CD14-positive monocyte (primary cell): Measurements from ENCODE around the gene DOK6. TPM values are rescaled to one million over a fixed set of nuclear protein-coding genes. Genes with fewer than 3 reads are reported as not detected.

Experiments used
- DNase-seq, 3 donors: peaks; one replicate each; pipeline ENCODE4 v3.0.0-alpha.2; 2011 to 2022
- H2AFZ ChIP-seq: 2 replicates; pipeline ENCODE4 v1.6.0; 2012; ENCODE audit warnings: mild to moderate bottlenecking, low read depth, low read length, inconsistent platforms; ENCODE audit not compliant: insufficient read depth, poor library complexity, severe bottlenecking
- H3K27ac ChIP-seq, 2 donors: 1 replicate in 1 of 2; 2 replicates in 1 of 2; pipeline ENCODE4 v1.5.1; 2012 to 2013; ENCODE audit warnings: low read length in 2 of 2, control low read depth in 1 of 2, inconsistent platforms in 1 of 2, low read depth in 1 of 2, mild to moderate bottlenecking in 1 of 2
- H3K27me3 ChIP-seq, 2 donors: one replicate each; pipeline versions ENCODE4 v1.6.0 to v1.6.1; 2011 to 2013; ENCODE audit warnings: low read length in 2 of 2; ENCODE audit not compliant: control insufficient read depth in 2 of 2, insufficient read depth in 2 of 2
- H3K36me3 ChIP-seq, 2 donors: replicated peaks in 1 of 2; 1 replicate in 1 of 2; 2 replicates in 1 of 2; pipeline versions ENCODE4 v1.5.1 to v1.6.1; 2012 to 2013; ENCODE audit warnings: low read length in 2 of 2, control low read depth in 1 of 2, inconsistent platforms in 1 of 2, mild to moderate bottlenecking in 1 of 2; ENCODE audit not compliant: insufficient read depth in 2 of 2, control insufficient read depth in 1 of 2
- H3K4me1 ChIP-seq, 2 donors: 1 replicate in 1 of 2; 2 replicates in 1 of 2; pipeline versions ENCODE4 v1.5.1 to v1.6.1; 2012 to 2013; ENCODE audit warnings: low read length in 2 of 2, control low read depth in 1 of 2, inconsistent platforms in 1 of 2, mild to moderate bottlenecking in 1 of 2, moderate library complexity in 1 of 2; ENCODE audit not compliant: insufficient read depth in 2 of 2, control insufficient read depth in 1 of 2
- H3K4me2 ChIP-seq: replicated peaks from 2 replicates; pipeline ENCODE3; 2012; ENCODE audit warnings: low read length, moderate library complexity, mild to moderate bottlenecking; ENCODE audit not compliant: poor library complexity, severe bottlenecking; ENCODE audit errors: extremely low read depth
- H3K4me3 ChIP-seq, 3 experiments: fragments of 200-600 bp in 1 of 3; sonication (generic) in 1 of 3; replicated peaks in 1 of 3; 1 replicate in 2 of 3; 2 replicates in 1 of 3; pipeline ENCODE4 v1.5.1; 2011 to 2013; ENCODE audit warnings: low read length in 3 of 3, mild to moderate bottlenecking in 3 of 3, control low read depth in 2 of 3, low read depth in 2 of 3, inconsistent platforms in 1 of 3, moderate library complexity in 1 of 3
- H3K79me2 ChIP-seq: 2 replicates; pipeline ENCODE4 v1.6.0; 2012; ENCODE audit warnings: mild to moderate bottlenecking, control low read depth, inconsistent platforms, low read length, moderate library complexity; ENCODE audit not compliant: insufficient read depth
- H3K9ac ChIP-seq: 2 replicates; pipeline ENCODE4 v1.6.0; 2017; ENCODE audit warnings: low read length, mild to moderate bottlenecking; ENCODE audit not compliant: insufficient read depth, poor library complexity, severe bottlenecking
- H3K9me3 ChIP-seq, 2 donors: replicated peaks in 1 of 2; 1 replicate in 1 of 2; 2 replicates in 1 of 2; pipeline versions ENCODE4 v1.5.1 to v1.6.1; 2012 to 2013; ENCODE audit warnings: low read length in 2 of 2, control low read depth in 1 of 2; ENCODE audit not compliant: control insufficient read depth in 1 of 2, insufficient read depth in 1 of 2
- H4K20me1 ChIP-seq: 2 replicates; pipeline ENCODE4 v1.6.0; 2012; ENCODE audit warnings: mild to moderate bottlenecking, low read length, control low read depth, moderate library complexity; ENCODE audit not compliant: insufficient read depth
- H3K27ac Mint-ChIP-seq, 7 donors: one replicate each; pipeline ENCODE4 v1.8.0; 2020; ENCODE audit warnings: mild to moderate bottlenecking in 7 of 7, mixed read lengths in 7 of 7, moderate library complexity in 6 of 7, inconsistent platforms in 2 of 7
- H3K27me3 Mint-ChIP-seq, 3 donors: one replicate each; pipeline ENCODE4 v1.8.0; 2021 to 2022; ENCODE audit warnings: low read depth in 3 of 3, mild to moderate bottlenecking in 3 of 3, mixed read lengths in 3 of 3, moderate library complexity in 3 of 3, inconsistent platforms in 1 of 3
- H3K36me3 Mint-ChIP-seq, 2 donors: one replicate each; pipeline ENCODE4 v1.8.0; 2020; ENCODE audit warnings: mixed read lengths in 2 of 2, inconsistent platforms in 1 of 2, mild to moderate bottlenecking in 1 of 2
- H3K4me1 Mint-ChIP-seq: one replicate; pipeline ENCODE4 v1.8.0; 2020; ENCODE audit warnings: mild to moderate bottlenecking, mixed read lengths
- H3K4me3 Mint-ChIP-seq, 2 donors: one replicate each; pipeline ENCODE4 v1.8.0; 2020; ENCODE audit warnings: mild to moderate bottlenecking in 2 of 2, mixed read lengths in 2 of 2, moderate library complexity in 1 of 2
- H3K9me3 Mint-ChIP-seq, 7 donors: one replicate each; pipeline ENCODE4 v1.8.0; 2020 to 2022; ENCODE audit warnings: mixed read lengths in 7 of 7, mild to moderate bottlenecking in 6 of 7, moderate library complexity in 6 of 7, inconsistent platforms in 2 of 7
- CTCF ChIP-seq: fragments of 200-600 bp; IDR thresholded peaks from one replicate; pipeline ENCODE4 v1.8.0; 2022; ENCODE audit warnings: antibody characterized with exemption, mild to moderate bottlenecking
- WGBS: methylation state at CpG from one replicate; pipeline ENCODE4 v1.1.5; 2013; ENCODE audit warnings: missing lambda C conversion rate; ENCODE audit not compliant: insufficient coverage; 5-methylcytosine and 5-hydroxymethylcytosine counted together
- intact Hi-C, 2 donors: fragments of 100-400 bp; cut with micrococcal nuclease; formaldehyde crosslinking; loops; one replicate each; pipeline versions ENCODE4 v1.15.0 to v1.15.1; 2023
- polyA plus RNA-seq, 3 donors: library from polyadenylated mRNA; depleted of rRNA in 1 of 3; unstranded in 2 of 3; stranded (reverse) in 1 of 3; fragments of 300-500 nt in 2 of 3; fragments of >200 nt in 1 of 3; fragmentation: Illumina TruSeq in 2 of 3; gene quantifications; 1 replicate in 2 of 3; 2 replicates in 1 of 3; pipeline ENCODE4 v1.2.3, GENCODE V29; 2012 to 2021

DOK6 gene
- polyA plus RNA-seq, 3 donors = not detected

DNA sequence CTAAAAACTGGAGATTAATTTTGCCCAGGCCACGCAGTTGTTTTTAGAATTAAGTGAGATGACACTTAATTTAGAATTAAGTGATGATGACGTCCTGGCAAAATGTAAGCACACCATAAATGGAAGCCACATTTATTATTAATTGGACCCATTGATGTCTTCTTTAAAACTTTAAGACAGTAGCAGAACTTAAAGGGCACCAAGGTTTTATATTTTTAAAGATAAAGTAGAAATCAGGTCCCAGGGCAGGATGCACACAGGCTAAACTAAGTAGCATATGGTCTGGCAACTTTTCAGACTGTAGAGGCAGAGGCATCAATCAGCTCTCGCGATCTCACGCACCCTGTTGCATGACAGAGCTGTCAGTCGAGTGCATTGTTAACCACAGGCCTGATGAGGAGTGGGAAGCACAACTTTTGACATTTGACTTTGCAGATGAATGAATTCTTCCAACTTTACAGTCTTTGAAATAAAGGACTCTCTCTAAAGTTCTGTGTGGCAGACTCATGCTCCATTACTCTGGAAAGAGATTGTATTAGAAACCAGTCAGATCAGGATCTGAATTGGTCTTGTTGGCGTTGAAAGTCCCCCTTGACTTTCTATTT is 314.6 kb downstream of the DOK6 start:
- no peak for TF ChIP-seq CTCF
- no peaks in the 10 kb centered on the region for H3K4me1 ChIP-seq
- H3K79me2 ChIP-seq = no peaks in the 10 kb centered on the region
- WGBS = 91% methylated on average over 4 of the region's 7 CpGs
- no peaks in the 10 kb centered on the region for H3K27me3 ChIP-seq
- peaks cover 4 to 32% (median 16%) of the 10 kb centered on the region in 7 donors for H3K9me3 Mint-ChIP-seq
- H3K4me2 ChIP-seq = no peak overlapping the region
- H3K4me3 Mint-ChIP-seq = no peak overlapping the region
- no peak overlapping the region for H3K9ac ChIP-seq
- no peak overlapping the region for H3K27ac ChIP-seq
- peaks cover 17 to 35% of the 10 kb centered on the region in 2 donors for H3K9me3 ChIP-seq
- no peaks in the 10 kb centered on the region for H3K4me1 Mint-ChIP-seq
- H3K36me3 Mint-ChIP-seq = no peaks in the 10 kb centered on the region
- H4K20me1 ChIP-seq = no peaks in the 10 kb centered on the region
- H3K36me3 ChIP-seq = no peaks in the 10 kb centered on the region
- H3K4me3 ChIP-seq = no peak overlapping the region
- no peaks in the 10 kb centered on the region for H3K27me3 Mint-ChIP-seq
- no peak overlapping the region for H3K27ac Mint-ChIP-seq
- H2AFZ ChIP-seq = no peak overlapping the region
- no peak for DNase-seq
- intact Hi-C loops = no loop called here

GRCh38 chr18:69717586-69717985 is 316.9 kb downstream of the DOK6 start:
- no peak overlapping the region for H3K27ac Mint-ChIP-seq
- no peak overlapping the region for H2AFZ ChIP-seq
- DNase-seq = no peak
- H3K79me2 ChIP-seq = no peaks in the 10 kb centered on the region
- TF ChIP-seq CTCF = no peak
- H3K4me2 ChIP-seq = no peak overlapping the region
- peaks cover 20 to 37% of the 10 kb centered on the region in 2 donors for H3K9me3 ChIP-seq
- no CpG with 5 or more reads among the region's 2 CpGs for WGBS
- no peaks in the 10 kb centered on the region for H3K36me3 ChIP-seq
- H4K20me1 ChIP-seq = no peaks in the 10 kb centered on the region
- intact Hi-C loops = no loop called here
- no peak overlapping the region for H3K4me3 Mint-ChIP-seq
- H3K4me1 ChIP-seq = no peaks in the 10 kb centered on the region
- H3K27me3 Mint-ChIP-seq = peaks cover 0 to 1% (median 1%) of the 10 kb centered on the region in 3 donors
- no peaks in the 10 kb centered on the region for H3K4me1 Mint-ChIP-seq
- no peaks in the 10 kb centered on the region for H3K27me3 ChIP-seq
- H3K9me3 Mint-ChIP-seq = peaks cover 4 to 32% (median 17%) of the 10 kb centered on the region in 7 donors
- no peak overlapping the region for H3K9ac ChIP-seq
- H3K36me3 Mint-ChIP-seq = no peaks in the 10 kb centered on the region
- H3K4me3 ChIP-seq = no peak overlapping the region
- H3K27ac ChIP-seq = no peak overlapping the region
